Heart right ventricle (tissue), 16 donors: Measurements from ENCODE around the gene CHST11. TPM values are rescaled to one million over a fixed set of nuclear protein-coding genes. Genes with fewer than 3 reads are reported as not detected.

Experiments
- ATAC-seq, 8 donors: fragments of 200-7000 bp; cut with Tn5 transposase; one replicate each; pipeline ENCODE4 v1.9.1; 2020; ENCODE audit warnings: mild to moderate bottlenecking in 8 of 8, moderate library complexity in 8 of 8, moderate number of reproducible peaks in 1 of 8
- DNase-seq, 2 donors: peaks; one replicate each; pipeline ENCODE4 v3.0.0-alpha.2; 2020
- H3K27ac ChIP-seq, 10 donors: fragments of 200-600 bp; sonication (generic) in 2 of 10; one replicate each; pipeline versions ENCODE4 v1.5.0 to v1.8.0; 2020 to 2022; ENCODE audit warnings: mild to moderate bottlenecking in 3 of 10
- H3K27me3 ChIP-seq, 7 donors: fragments of 200-600 bp; one replicate each; pipeline ENCODE4 v1.8.0; 2021 to 2022; ENCODE audit warnings: mild to moderate bottlenecking in 2 of 7
- H3K36me3 ChIP-seq, 9 donors: fragments of 200-600 bp; sonication (generic) in 1 of 9; one replicate each; pipeline versions ENCODE4 v1.5.0 to v1.8.0; 2020 to 2022; ENCODE audit warnings: mild to moderate bottlenecking in 2 of 9
- H3K4me1 ChIP-seq, 9 donors: fragments of 200-600 bp; sonication (generic) in 1 of 9; one replicate each; pipeline versions ENCODE4 v1.5.0 to v1.8.0; 2020 to 2022; ENCODE audit warnings: mild to moderate bottlenecking in 4 of 9
- H3K4me3 ChIP-seq, 10 donors: fragments of 200-600 bp; sonication (generic) in 2 of 10; one replicate each; pipeline versions ENCODE4 v1.5.0 to v1.8.0; 2020 to 2022; ENCODE audit warnings: mild to moderate bottlenecking in 7 of 10, moderate library complexity in 2 of 10
- H3K9me3 ChIP-seq, 11 donors: fragments of 200-600 bp in 10 of 11; sonication (generic) in 2 of 11; one replicate each; pipeline versions ENCODE4 v1.5.0 to v1.8.0; 2013 to 2022; ENCODE audit warnings: mild to moderate bottlenecking in 2 of 11, control low read depth in 1 of 11, moderate library complexity in 1 of 11
- WGBS, 2 donors: extraction: QIAGEN DNeasy Blood & Tissue Kit; methylation state at CpG; one replicate each; pipeline ENCODE4 v1.1.7; 2013; ENCODE audit warnings: inconsistent platforms in 1 of 2; 5-methylcytosine and 5-hydroxymethylcytosine counted together
- intact Hi-C, 10 donors: fragments of 100-400 bp; cut with DNase I; formaldehyde crosslinking; loops; one replicate each; pipeline versions ENCODE4 v1.11.1 to v1.14.2; 2022
- polyA plus RNA-seq, 2 donors: library from polyadenylated mRNA; stranded (reverse); fragments of 200-250 nt; gene quantifications; one replicate each; pipeline ENCODE4 v1.2.3, GENCODE V29; 2013
- total RNA-seq, 10 donors: library from RNA; stranded (reverse); fragmentation: NEBNext Ultra II Directional in 3 of 10; extraction: Animal tissue kit (Norgen Biotek cat#: 25700) in 3 of 10; gene quantifications; one replicate each; pipeline versions ENCODE4 v1.2.1 to v1.2.4, GENCODE V29; 2021 to 2023
- TF ChIP-seq, protein P1 (sequence below), 9 donors: fragments of 200-600 bp; sonication (generic) in 2 of 9; IDR thresholded peaks; one replicate each; pipeline versions ENCODE4 v1.5.0 to v1.8.0; 2021 to 2022; ENCODE audit warnings: antibody characterized with exemption in 9 of 9, mild to moderate bottlenecking in 5 of 9, moderate library complexity in 1 of 9
- donor health status: Arrhythmogenic right ventricular cardiomyopathy.
- donor health status: ischemic (EF 13 %, LVEDD 7.1; RV severe dilation, severe dysfunction).
- donor health status: healthy with polysubstance abuse.
- donor health status: DM: no; HTN: yes; CAD: no.
- donor health status: DM: no; HTN: no; CAD: no.
- donor health status: ischemic (EF 25% LVEDD 6.9; RV normal size, moderate dysfunction).
- donor health status: ischemic (EF 25% LVEDD 5.7; RV mildly dilated, moderate dysfunction).
- donor health status: healthy.
- donor health status: DM: yes; HTN: yes; CAD: no.
- donor health status: Ischemic cardiomyopathy.
- donor health status: ischemic (EF 35%, LVEDD 5.7; RV mildly dilated, moderate dysfunction).
- donor health status: nonischemic (EF 11% LVEDD 7.7; RV severe dilation, severe dysfunction).
- donor health status: DM: yes; HTN: yes; CAD: no.
- donor health status: PGD.
- donor health status: ischemic (EF 29% LVEDD 5.4; RV normal size, mild dysfunction).
- donor health status: nonischemic (EF 23%, LVEDD 6.1; RV moderate dilation, normal function).

Gene CHST11
- total and polyA plus RNA-seq, 12 donors = 1.1 to 12.7 (median 4.3) TPM

DNA sequence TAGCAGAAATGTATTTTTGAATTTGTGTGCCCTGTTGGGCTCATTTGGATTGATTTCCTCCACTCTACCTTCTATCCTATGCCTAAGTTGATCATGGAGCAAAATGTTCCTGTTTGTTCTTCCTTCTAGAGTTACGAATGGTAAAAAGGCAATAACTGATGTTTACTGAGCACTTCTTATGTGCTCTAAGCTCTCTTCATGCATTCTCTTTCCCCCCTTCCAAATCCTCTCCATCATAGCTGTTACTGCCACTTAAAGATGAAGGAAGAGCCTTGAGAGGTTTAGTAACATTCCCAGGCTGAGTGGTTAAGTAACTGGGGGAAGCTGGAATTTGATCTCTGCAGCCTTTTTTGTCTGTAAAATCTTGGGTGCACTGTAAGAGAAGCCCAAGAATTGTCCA is 60.1 kb downstream of the CHST11 start:
- Histone ChIP-seq H3K9me3 (no peaks in the 10 kb centered on the region), H3K4me3 (no peak overlapping the region), H3K27ac (no peak overlapping the region), H3K4me1 (peaks cover 0 to 40% (median 13%) of the 10 kb centered on the region in 9 donors), H3K27me3 (no peaks in the 10 kb centered on the region), H3K36me3 (no peaks in the 10 kb centered on the region)
- TF ChIP-seq, protein P1, sequence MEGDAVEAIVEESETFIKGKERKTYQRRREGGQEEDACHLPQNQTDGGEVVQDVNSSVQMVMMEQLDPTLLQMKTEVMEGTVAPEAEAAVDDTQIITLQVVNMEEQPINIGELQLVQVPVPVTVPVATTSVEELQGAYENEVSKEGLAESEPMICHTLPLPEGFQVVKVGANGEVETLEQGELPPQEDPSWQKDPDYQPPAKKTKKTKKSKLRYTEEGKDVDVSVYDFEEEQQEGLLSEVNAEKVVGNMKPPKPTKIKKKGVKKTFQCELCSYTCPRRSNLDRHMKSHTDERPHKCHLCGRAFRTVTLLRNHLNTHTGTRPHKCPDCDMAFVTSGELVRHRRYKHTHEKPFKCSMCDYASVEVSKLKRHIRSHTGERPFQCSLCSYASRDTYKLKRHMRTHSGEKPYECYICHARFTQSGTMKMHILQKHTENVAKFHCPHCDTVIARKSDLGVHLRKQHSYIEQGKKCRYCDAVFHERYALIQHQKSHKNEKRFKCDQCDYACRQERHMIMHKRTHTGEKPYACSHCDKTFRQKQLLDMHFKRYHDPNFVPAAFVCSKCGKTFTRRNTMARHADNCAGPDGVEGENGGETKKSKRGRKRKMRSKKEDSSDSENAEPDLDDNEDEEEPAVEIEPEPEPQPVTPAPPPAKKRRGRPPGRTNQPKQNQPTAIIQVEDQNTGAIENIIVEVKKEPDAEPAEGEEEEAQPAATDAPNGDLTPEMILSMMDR (IDR thresholded peaks at IDR 0.05) = no peak
- ATAC-seq (no peak), DNase-seq (no peak)
- intact Hi-C loops = no loop called here
- 96 to 100% methylated on average over 1 of the region's 1 CpG for WGBS, 2 donors

DNA sequence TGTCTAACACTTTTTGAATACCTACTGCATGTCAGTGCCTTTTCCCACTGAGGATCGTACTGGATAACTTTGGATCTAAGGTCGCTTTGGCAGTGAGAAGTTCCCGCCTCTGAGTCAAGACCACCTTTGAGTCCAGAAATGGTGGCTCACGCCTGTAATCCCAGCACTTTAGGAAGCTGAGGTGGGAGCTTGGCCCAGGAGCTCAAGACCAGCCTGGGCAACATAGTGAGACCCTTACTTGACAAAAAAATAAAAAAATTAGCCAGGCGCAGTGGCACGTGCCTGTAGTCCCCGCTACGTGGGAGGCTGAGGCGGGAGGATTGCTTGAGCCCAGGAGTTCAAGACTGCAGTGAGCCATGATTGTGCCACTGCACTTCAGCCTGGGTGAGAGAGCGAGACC is 61.1 kb downstream of the CHST11 start:
- WGBS, 2 donors = 97 to 98% methylated on average over 10 of the region's 10 CpGs
- Histone ChIP-seq H3K9me3 (no peaks in the 10 kb centered on the region), H3K27ac (no peak overlapping the region), H3K27me3 (no peaks in the 10 kb centered on the region), H3K4me1 (peaks cover 0 to 51% (median 15%) of the 10 kb centered on the region in 9 donors), H3K4me3 (no peak overlapping the region), H3K36me3 (no peaks in the 10 kb centered on the region)
- TF ChIP-seq, protein P1 (IDR thresholded peaks at IDR 0.05) = no peak
- intact Hi-C loops = no loop called here
- no peak for ATAC-seq
- no peak for DNase-seq

DNA sequence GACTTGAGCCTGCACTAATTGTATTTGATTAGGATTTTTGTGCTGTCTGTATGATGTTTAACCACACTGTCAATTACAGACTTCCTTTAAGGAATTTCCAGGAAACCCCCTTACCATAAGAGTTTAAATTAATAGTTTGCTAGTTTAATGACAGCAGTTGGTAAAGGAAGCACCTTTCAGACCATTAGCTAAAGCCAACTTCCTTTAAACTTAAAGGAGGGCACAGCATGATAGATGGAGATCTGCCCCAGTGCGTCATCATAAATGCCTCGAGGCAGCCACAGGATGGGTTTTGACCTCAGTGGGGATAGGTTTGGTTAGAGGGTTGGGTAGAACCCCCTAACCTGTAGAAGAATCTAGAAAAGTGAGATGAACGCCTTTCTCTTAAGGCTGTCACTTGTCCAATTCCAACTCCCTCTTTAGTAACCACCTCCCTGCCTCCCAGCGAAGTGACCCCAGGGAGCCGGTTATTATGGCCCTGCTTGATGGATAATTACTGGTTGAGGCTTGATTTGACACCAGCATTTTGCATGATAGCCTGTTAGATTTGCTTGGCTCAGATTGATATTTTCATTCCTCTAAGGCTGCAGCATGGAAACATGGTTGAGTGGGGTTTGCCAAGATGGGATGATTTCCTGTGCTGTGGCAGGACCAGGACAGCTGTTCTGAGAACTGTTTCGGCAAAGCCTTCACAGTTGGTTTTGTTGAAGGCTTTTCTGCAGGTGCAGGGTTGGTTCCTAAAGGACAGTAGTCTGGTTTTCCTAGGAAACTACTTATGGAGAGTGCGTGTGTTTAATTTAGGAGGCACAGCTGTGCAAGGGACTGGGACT is 62.7 kb downstream of the CHST11 start:
- Histone ChIP-seq H3K4me1 (peaks cover 0 to 66% (median 28%) of the 10 kb centered on the region in 9 donors), H3K27ac (no peak overlapping the region), H3K27me3 (no peaks in the 10 kb centered on the region), H3K36me3 (no peaks in the 10 kb centered on the region), H3K9me3 (no peaks in the 10 kb centered on the region), H3K4me3 (no peak overlapping the region)
- DNase-seq (no peak), ATAC-seq (no peak)
- WGBS, 2 donors = 88% methylated on average over 7 of the region's 7 CpGs
- intact Hi-C loops = no loop called here
- TF ChIP-seq, protein P1 (IDR thresholded peaks at IDR 0.05) = no peak

DNA sequence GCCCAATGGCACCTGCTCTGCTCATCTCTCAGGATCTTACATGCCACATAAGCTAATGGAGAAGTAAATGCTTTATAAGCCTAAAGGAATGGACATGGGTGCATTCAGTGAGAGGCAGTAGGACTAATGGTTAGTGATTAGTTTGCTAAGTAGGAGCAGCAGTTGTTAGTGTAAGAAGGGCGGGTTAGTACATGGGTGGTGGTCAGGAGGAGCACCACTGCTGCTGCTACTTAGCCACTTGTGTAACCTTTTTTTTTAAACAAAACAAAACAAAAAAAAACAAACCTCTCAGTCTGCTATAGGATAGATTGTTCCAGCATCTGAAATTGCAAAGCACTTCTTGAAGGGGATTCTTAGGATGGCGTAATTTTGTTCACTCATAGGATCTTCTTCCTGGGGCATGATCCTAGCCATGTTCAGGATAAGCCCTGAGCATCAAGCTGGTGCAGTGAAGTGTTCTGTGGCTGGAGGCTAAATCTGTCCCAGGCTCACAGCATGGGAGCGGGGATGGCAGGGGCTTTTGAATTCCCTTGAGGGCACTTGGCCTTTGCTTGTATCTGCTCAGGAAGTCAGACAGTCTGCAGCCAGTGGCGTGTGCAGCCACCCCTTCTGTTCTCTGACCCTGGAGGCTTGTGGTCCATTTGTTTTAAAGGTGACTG is 63.6 kb downstream of the CHST11 start:
- peaks cover 0 to 74% (median 28%) of the 10 kb centered on the region in 9 donors for H3K4me1 ChIP-seq
- no peak overlapping the region for H3K4me3 ChIP-seq
- ATAC-seq (peak in 2 of 8 donors; percentile 22 to 32), DNase-seq (no peak)
- no peaks in the 10 kb centered on the region for H3K9me3 ChIP-seq
- intact Hi-C loops = no loop called here
- H3K27ac ChIP-seq = no peak overlapping the region
- H3K27me3 ChIP-seq = no peaks in the 10 kb centered on the region
- 71 to 79% methylated on average over 4 of the region's 4 CpGs for WGBS, 2 donors
- TF ChIP-seq, protein P1 (IDR thresholded peaks at IDR 0.05) = no peak
- no peaks in the 10 kb centered on the region for H3K36me3 ChIP-seq
